Keratinocyte (primary cell): ENCODE results near the gene PIM3.

Experiments used
- CTCF ChIP-seq, 3 experiments: IDR thresholded peaks in 1 of 3; conservative IDR thresholded peaks in 1 of 3; optimal IDR thresholded peaks in 1 of 3; 2 replicates in 2 of 3; 3 replicates in 1 of 3; pipeline versions ENCODE3 to v1.5.1; 2011; ENCODE audit warnings: low read length in 3 of 3, mild to moderate bottlenecking in 3 of 3, moderate library complexity in 2 of 3, control low read depth in 1 of 3, inconsistent platforms in 1 of 3; ENCODE audit not compliant: insufficient read depth in 2 of 3; ENCODE audit errors: extremely low read depth in 1 of 3
- EZH2 ChIP-seq: IDR thresholded peaks from one replicate; pipeline ENCODE4 v1.6.1; 2012; ENCODE audit warnings: inconsistent platforms, mild to moderate bottlenecking, low read length, moderate library complexity

DNA sequence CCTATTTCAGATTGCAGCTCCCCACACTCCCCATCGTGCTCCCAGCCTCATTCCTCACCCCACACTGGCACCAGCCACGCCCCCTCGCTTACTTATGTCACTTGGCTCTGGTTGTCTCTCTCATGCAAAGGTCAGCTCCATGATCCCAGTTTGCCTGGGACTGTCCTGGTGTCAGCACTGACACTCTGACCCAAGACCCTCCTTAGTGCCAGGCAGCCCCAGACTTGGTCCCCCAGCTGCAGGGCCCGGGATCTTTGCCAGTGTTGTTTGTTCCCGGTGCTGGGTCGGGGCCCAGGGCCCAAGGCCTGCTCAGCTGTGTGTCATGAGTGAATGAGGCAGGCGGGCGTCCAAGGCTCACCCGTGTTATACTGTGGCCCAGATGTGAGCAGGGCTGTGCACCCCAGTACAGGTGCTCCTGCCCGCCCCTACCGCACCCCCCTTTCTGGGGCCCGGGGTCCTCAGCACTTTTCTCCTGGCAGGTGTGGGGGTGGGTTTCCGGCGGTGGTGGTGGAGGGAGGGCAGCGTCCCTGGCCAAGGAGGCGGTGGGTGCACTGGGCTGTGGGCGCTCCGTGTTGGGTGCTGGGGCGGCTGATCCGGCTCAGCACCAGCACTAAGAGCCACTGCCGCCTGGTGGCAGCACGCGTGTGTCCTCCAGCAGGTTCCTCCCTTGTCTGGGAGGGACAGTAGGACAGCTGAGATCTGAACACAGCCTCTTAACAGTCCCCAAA lies 32.5 kb downstream of the PIM3 start:
- TF ChIP-seq CTCF (optimal IDR thresholded peaks at IDR 0.05 in 1 of 3, IDR thresholded peaks at IDR 0.05 in 1 of 3, conservative IDR thresholded peaks at IDR 0.05 in 1 of 3; ENCODE audit: extremely low read depth in 1 of 3, insufficient read depth in 2 of 3, low read length in 3 of 3) (peak; percentile 45 to 89 (median 80)), EZH2 (no peak)
